PC-9 (cell line): Measurements from ENCODE around the gene GIT1.

Source experiments
- CTCF ChIP-seq: fragments of 200-600 bp; sonication (generic); conservative IDR thresholded peaks from 2 replicates; pipeline ENCODE4 v1.6.1; 2017; ENCODE audit warnings: mixed run types, antibody characterized with exemption, mild to moderate bottlenecking, moderate library complexity
- EZH2 ChIP-seq: fragments of 200-600 bp; sonication (generic); IDR thresholded peaks from 2 replicates; pipeline ENCODE4 v1.8.0; 2017; ENCODE audit warnings: antibody characterized with exemption, low read depth

- TF ChIP-seq CTCF, result no peak
- TF ChIP-seq EZH2, result no peak
Observed at GRCh38 chr17:29613352-29613837, 23.9 kb upstream of the GIT1 start.
